Astrocyte (in vitro differentiated cells and primary cell): ENCODE measurements around the gene DENND10. TPM values are rescaled to one million over a fixed set of nuclear protein-coding genes. Genes with fewer than 3 reads are reported as not detected.

Source experiments
- DNase-seq: peaks from one replicate; pipeline ENCODE4 v3.0.0-alpha.2; 2010; ENCODE audit warnings: low read depth
- FAIRE-seq: peaks from 2 replicates; lab custom pipeline; 2011; peaks lifted over from hg19 to GRCh38; lab: Jason Lieb, UNC
- H2AFZ ChIP-seq: 2 replicates; pipeline ENCODE4 v1.6.0; 2012; ENCODE audit warnings: low read depth, low read length, inconsistent platforms
- H3K27ac ChIP-seq: 2 replicates; pipeline ENCODE4 v1.5.1; 2011; ENCODE audit warnings: low read depth, low read length, inconsistent platforms
- H3K27me3 ChIP-seq: 2 replicates; pipeline ENCODE4 v1.6.0; 2011; ENCODE audit warnings: low read length, inconsistent platforms; ENCODE audit not compliant: insufficient read depth
- H3K36me3 ChIP-seq: 2 replicates; pipeline ENCODE4 v1.5.1; 2011; ENCODE audit warnings: low read length, inconsistent platforms; ENCODE audit not compliant: insufficient read depth
- H3K4me1 ChIP-seq: 2 replicates; pipeline ENCODE4 v1.5.1; 2011; ENCODE audit warnings: low read length, inconsistent platforms; ENCODE audit not compliant: insufficient read depth
- H3K4me2 ChIP-seq: 2 replicates; pipeline ENCODE4 v1.6.0; 2012; ENCODE audit warnings: low read length, inconsistent platforms
- H3K4me3 ChIP-seq: 2 replicates; pipeline ENCODE4 v1.5.1; 2011; ENCODE audit warnings: low read depth, mild to moderate bottlenecking, low read length, inconsistent platforms; ENCODE audit not compliant: insufficient read depth
- H3K79me2 ChIP-seq: 2 replicates; pipeline ENCODE4 v1.6.0; 2012; ENCODE audit warnings: mild to moderate bottlenecking, low read length, inconsistent platforms; ENCODE audit not compliant: insufficient read depth
- H3K9ac ChIP-seq: 2 replicates; pipeline ENCODE4 v1.6.0; 2012; ENCODE audit warnings: mild to moderate bottlenecking, low read length, inconsistent platforms
- H3K9me3 ChIP-seq: 2 replicates; pipeline ENCODE4 v1.5.1; 2012; ENCODE audit warnings: low read depth, mild to moderate bottlenecking, low read length, inconsistent platforms; ENCODE audit not compliant: insufficient read depth
- H4K20me1 ChIP-seq: 2 replicates; pipeline ENCODE4 v1.6.0; 2012; ENCODE audit warnings: low read length, inconsistent platforms; ENCODE audit not compliant: insufficient read depth
- H3K27ac Mint-ChIP-seq: one replicate; pipeline ENCODE4 v1.8.0; 2021; ENCODE audit warnings: mild to moderate bottlenecking, mixed read lengths; ENCODE audit not compliant: unreplicated experiment
- H3K27me3 Mint-ChIP-seq: one replicate; pipeline ENCODE4 v1.8.0; 2021; ENCODE audit warnings: low read depth, mixed read lengths; ENCODE audit not compliant: unreplicated experiment
- H3K36me3 Mint-ChIP-seq: one replicate; pipeline ENCODE4 v1.8.0; 2021; ENCODE audit warnings: low read depth, mixed read lengths; ENCODE audit not compliant: unreplicated experiment
- H3K4me1 Mint-ChIP-seq: one replicate; pipeline ENCODE4 v1.8.0; 2021; ENCODE audit warnings: low read depth, mixed read lengths; ENCODE audit not compliant: unreplicated experiment
- H3K4me3 Mint-ChIP-seq: one replicate; pipeline ENCODE4 v1.8.0; 2021; ENCODE audit warnings: mild to moderate bottlenecking, moderate library complexity, mixed read lengths; ENCODE audit not compliant: unreplicated experiment
- H3K9me3 Mint-ChIP-seq: one replicate; pipeline ENCODE4 v1.8.0; 2021; ENCODE audit warnings: mild to moderate bottlenecking, mixed read lengths; ENCODE audit not compliant: unreplicated experiment
- EZH2 ChIP-seq: IDR thresholded peaks from 2 replicates; pipeline ENCODE4 v1.6.1; 2012; ENCODE audit warnings: mild to moderate bottlenecking, low read length, inconsistent platforms; ENCODE audit not compliant: insufficient read depth
- total RNA-seq: library from RNA; stranded (reverse); gene quantifications from 2 replicates; pipeline ENCODE4 v1.2.1, GENCODE V29; 2021
- TF ChIP-seq, protein P1 (sequence below): IDR thresholded peaks from 2 replicates; pipeline ENCODE4 v1.5.1; 2011; ENCODE audit warnings: low read depth, mild to moderate bottlenecking, inconsistent platforms, low read length, moderate library complexity; ENCODE audit not compliant: insufficient read depth

Gene DENND10
- total RNA-seq, 1 donor from 2014 or later, result 41.8 TPM

DNA sequence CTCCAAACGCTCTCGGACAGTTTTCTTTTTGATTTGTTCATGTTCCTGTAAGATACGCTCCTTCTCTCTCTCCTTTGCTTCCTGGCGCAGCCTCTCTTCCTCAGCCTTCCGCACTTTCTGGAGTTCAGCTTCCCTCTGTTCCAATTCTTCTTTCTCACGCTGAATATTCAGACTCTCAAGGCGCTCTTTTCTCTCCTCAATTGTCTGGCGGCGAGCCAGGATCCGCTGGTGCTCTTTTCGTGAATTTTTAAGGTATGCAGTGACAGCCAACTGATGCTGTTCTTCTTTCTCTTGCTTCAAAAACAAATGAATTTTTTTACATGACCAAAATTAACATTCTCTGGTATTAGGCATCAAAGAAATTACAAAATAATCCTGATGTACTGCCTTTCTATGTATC, 45.9 kb upstream of the DENND10 start:
- Histone ChIP-seq H3K27ac (no peak overlapping the region), H3K4me1 (no peaks in the 10 kb centered on the region), H3K9ac (no peak overlapping the region), H3K36me3 (peaks cover 83% of the 10 kb centered on the region), H3K4me2 (no peak overlapping the region), H3K27me3 (no peaks in the 10 kb centered on the region), H3K9me3 (no peaks in the 10 kb centered on the region), H2AFZ (no peak overlapping the region), H3K79me2 (peaks cover 87% of the 10 kb centered on the region), H3K4me3 (no peak overlapping the region), H4K20me1 (peaks cover 87% of the 10 kb centered on the region)
- no peak overlapping the region for H3K4me3 Mint-ChIP-seq
- no peak overlapping the region for H3K27ac Mint-ChIP-seq
- DNase-seq (no peak), FAIRE-seq (no peak)
- H3K36me3 Mint-ChIP-seq, result peaks cover 14% of the 10 kb centered on the region
- H3K27me3 Mint-ChIP-seq, result no peaks in the 10 kb centered on the region
- no peaks in the 10 kb centered on the region for H3K9me3 Mint-ChIP-seq
- TF ChIP-seq EZH2, result no peak
- H3K4me1 Mint-ChIP-seq, result peaks cover 3% of the 10 kb centered on the region

DNA sequence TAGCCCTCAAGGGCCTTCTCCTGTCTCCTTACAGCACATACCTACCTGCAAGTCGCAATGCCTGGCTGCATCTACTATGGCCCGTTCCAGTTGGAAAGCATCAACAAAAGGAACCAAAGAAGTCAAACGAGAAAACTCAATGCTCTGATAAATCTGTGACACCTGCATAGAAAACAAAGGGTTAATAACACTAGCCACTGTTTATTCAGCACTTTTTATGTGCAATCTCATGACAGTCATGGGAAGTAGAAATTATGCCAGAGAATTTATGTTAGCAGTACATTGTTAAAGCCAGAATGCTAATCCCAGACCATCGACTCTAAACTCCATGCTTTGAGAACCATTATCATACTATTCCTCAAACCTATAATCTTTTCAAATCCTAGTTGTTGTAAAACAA, 44.4 kb upstream of the DENND10 start:
- no peak overlapping the region for H3K27ac Mint-ChIP-seq
- H3K9me3 ChIP-seq, result no peaks in the 10 kb centered on the region
- peaks cover 89% of the 10 kb centered on the region for H4K20me1 ChIP-seq
- H3K4me1 ChIP-seq, result no peaks in the 10 kb centered on the region
- no peak overlapping the region for H3K27ac ChIP-seq
- no peaks in the 10 kb centered on the region for H3K27me3 Mint-ChIP-seq
- no peak overlapping the region for H3K4me2 ChIP-seq
- peaks cover 3% of the 10 kb centered on the region for H3K4me1 Mint-ChIP-seq
- no peak overlapping the region for H3K4me3 ChIP-seq
- H3K9me3 Mint-ChIP-seq, result no peaks in the 10 kb centered on the region
- no peak for TF ChIP-seq EZH2
- TF ChIP-seq, protein P1, sequence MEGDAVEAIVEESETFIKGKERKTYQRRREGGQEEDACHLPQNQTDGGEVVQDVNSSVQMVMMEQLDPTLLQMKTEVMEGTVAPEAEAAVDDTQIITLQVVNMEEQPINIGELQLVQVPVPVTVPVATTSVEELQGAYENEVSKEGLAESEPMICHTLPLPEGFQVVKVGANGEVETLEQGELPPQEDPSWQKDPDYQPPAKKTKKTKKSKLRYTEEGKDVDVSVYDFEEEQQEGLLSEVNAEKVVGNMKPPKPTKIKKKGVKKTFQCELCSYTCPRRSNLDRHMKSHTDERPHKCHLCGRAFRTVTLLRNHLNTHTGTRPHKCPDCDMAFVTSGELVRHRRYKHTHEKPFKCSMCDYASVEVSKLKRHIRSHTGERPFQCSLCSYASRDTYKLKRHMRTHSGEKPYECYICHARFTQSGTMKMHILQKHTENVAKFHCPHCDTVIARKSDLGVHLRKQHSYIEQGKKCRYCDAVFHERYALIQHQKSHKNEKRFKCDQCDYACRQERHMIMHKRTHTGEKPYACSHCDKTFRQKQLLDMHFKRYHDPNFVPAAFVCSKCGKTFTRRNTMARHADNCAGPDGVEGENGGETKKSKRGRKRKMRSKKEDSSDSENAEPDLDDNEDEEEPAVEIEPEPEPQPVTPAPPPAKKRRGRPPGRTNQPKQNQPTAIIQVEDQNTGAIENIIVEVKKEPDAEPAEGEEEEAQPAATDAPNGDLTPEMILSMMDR, result no peak
- no peak overlapping the region for H3K4me3 Mint-ChIP-seq
- no peak overlapping the region for H3K9ac ChIP-seq
- peaks cover 90% of the 10 kb centered on the region for H3K36me3 ChIP-seq
- no peak for FAIRE-seq
- no peak overlapping the region for H2AFZ ChIP-seq
- DNase-seq, result no peak
- H3K36me3 Mint-ChIP-seq, result peaks cover 12% of the 10 kb centered on the region
- H3K27me3 ChIP-seq, result no peaks in the 10 kb centered on the region
- peaks cover 91% of the 10 kb centered on the region for H3K79me2 ChIP-seq

DNA sequence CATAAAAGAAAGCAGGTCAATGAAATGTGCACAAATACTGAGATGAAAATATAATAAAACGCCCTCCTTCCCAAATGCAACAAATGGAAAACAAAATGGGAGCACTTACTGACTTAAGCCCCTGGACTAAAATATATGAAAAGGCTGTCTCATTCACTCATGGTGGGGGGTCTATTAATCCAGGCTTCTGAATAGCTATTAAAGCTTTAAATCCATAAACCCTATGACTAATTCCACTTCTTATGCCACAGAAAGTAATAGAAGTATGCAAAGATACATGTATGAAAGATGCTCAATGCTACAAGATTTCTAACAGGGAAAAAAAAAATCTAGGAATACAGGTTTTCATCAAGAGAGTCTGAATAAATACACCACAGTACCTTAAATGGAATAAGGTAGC, 43.8 kb upstream of the DENND10 start:
- Mint-ChIP-seq H3K4me3 (no peak overlapping the region), H3K27ac (no peak overlapping the region), H3K27me3 (no peaks in the 10 kb centered on the region), H3K9me3 (no peaks in the 10 kb centered on the region), H3K36me3 (peaks cover 16% of the 10 kb centered on the region), H3K4me1 (peaks cover 3% of the 10 kb centered on the region)
- H4K20me1 ChIP-seq, result peaks cover 89% of the 10 kb centered on the region
- peaks cover 88% of the 10 kb centered on the region for H3K36me3 ChIP-seq
- DNase-seq, result no peak
- no peak overlapping the region for H2AFZ ChIP-seq
- peaks cover 92% of the 10 kb centered on the region for H3K79me2 ChIP-seq
- H3K27ac ChIP-seq, result no peak overlapping the region
- no peak for FAIRE-seq
- no peaks in the 10 kb centered on the region for H3K27me3 ChIP-seq
- no peaks in the 10 kb centered on the region for H3K4me1 ChIP-seq
- no peak overlapping the region for H3K4me2 ChIP-seq
- no peak overlapping the region for H3K9ac ChIP-seq
- TF ChIP-seq, protein P1, result no peak
- no peak for TF ChIP-seq EZH2
- no peaks in the 10 kb centered on the region for H3K9me3 ChIP-seq
- H3K4me3 ChIP-seq, result no peak overlapping the region
